SK-N-MC (cell line): ENCODE measurements around the gene ZNF527.
"Not testable (repeated sequence)": the region's sequence is repeated elsewhere in the genome, so short reads cannot be mapped to it uniquely, and the experiment has no call there.

ENCODE experiments used
- DNase-seq: peaks from one replicate; pipeline ENCODE4 v3.0.0-alpha.2; 2011; ENCODE audit warnings: low read depth, low spot score
- H3K27ac ChIP-seq: fragments of 200-600 bp; sonication (generic); 2 replicates; pipeline ENCODE4 v1.5.1; 2016; ENCODE audit warnings: mixed run types
- H3K36me3 ChIP-seq: fragments of 200-600 bp; sonication (generic); 2 replicates; pipeline ENCODE4 v1.6.1; 2017; ENCODE audit warnings: antibody characterized with exemption, low read length, mixed read lengths; ENCODE audit not compliant: insufficient read depth
- H3K4me3 ChIP-seq: fragments of 200-600 bp; sonication (generic); 2 replicates; pipeline ENCODE4 v1.5.1; 2016
- H3K9ac ChIP-seq: fragments of 200-600 bp; sonication (generic); 2 replicates; pipeline ENCODE4 v1.8.0; 2017; ENCODE audit warnings: mixed run types, mixed read lengths; ENCODE audit not compliant: insufficient read length
- H3K9me3 ChIP-seq: fragments of 200-600 bp; sonication (generic); 2 replicates; pipeline ENCODE4 v1.6.1; 2017; ENCODE audit warnings: low read depth, mild to moderate bottlenecking, antibody characterized with exemption, low read length, moderate library complexity, mixed read lengths
- EZH2 ChIP-seq: fragments of 200-600 bp; sonication (generic); IDR thresholded peaks from one replicate; pipeline ENCODE4 v1.6.1; 2017; ENCODE audit warnings: antibody characterized with exemption
- FOXP2 ChIP-seq: optimal IDR thresholded peaks from 2 replicates; pipeline ENCODE3; 2011; ENCODE audit warnings: mild to moderate bottlenecking, moderate library complexity; ENCODE audit not compliant: insufficient read depth; ENCODE audit errors: extremely low read length, control extremely low read depth
- POLR2AphosphoS5 ChIP-seq: IDR thresholded peaks from 2 replicates; pipeline ENCODE4 v1.6.1; 2012; ENCODE audit warnings: mild to moderate bottlenecking, low read depth, low read length, borderline replicate concordance

ZNF527 gene

GRCh38 chr19:37353968-37354367, 16.9 kb upstream of the ZNF527 start:
- Histone ChIP-seq H3K9ac (no peak overlapping the region), H3K4me3 (no peak overlapping the region), H3K36me3 (peaks cover 80% of the 10 kb centered on the region), H3K27ac (no peak overlapping the region), H3K9me3 (peaks cover 4% of the 10 kb centered on the region; the same call in 1 of the 2 replicates)
- no peak for DNase-seq
- TF ChIP-seq FOXP2 (no peak), EZH2 (no peak), POLR2AphosphoS5 (no peak)

GRCh38 chr19:37355901-37356300, 15.0 kb upstream of the ZNF527 start:
- Histone ChIP-seq H3K27ac (no peak overlapping the region), H3K4me3 (no peak overlapping the region), H3K9me3 (peaks cover 11% of the 10 kb centered on the region), H3K36me3 (peaks cover 85% of the 10 kb centered on the region), H3K9ac (no peak overlapping the region)
- TF ChIP-seq EZH2 (no peak), POLR2AphosphoS5 (no peak), FOXP2 (no peak)
- DNase-seq: no peak

- DNase-seq: no peak
- no peak for TF ChIP-seq EZH2
- TF ChIP-seq POLR2AphosphoS5: no peak
- TF ChIP-seq FOXP2: no peak
- Histone ChIP-seq H3K9ac (no peak overlapping the region), H3K4me3 (no peak overlapping the region), H3K27ac (no peak overlapping the region), H3K9me3 (peaks cover 18% of the 10 kb centered on the region), H3K36me3 (peaks cover 64% of the 10 kb centered on the region)
Measured at GRCh38 chr19:37361994-37362393, 8.9 kb upstream of the ZNF527 start.

GRCh38 chr19:37362733-37363132, 8.2 kb upstream of the ZNF527 start:
- no peak for DNase-seq
- H3K4me3 ChIP-seq: no peak overlapping the region
- TF ChIP-seq POLR2AphosphoS5 (no peak), EZH2 (no peak), FOXP2 (no peak)

GRCh38 chr19:37370386-37370879, 466 bp upstream of the ZNF527 start:
- Histone ChIP-seq H3K9ac (peak overlapping the region; percentile 82), H3K4me3 (peak overlapping the region; percentile 84), H3K27ac (peak overlapping the region; percentile 67; the same call in 1 of the 2 replicates), H3K36me3 (peaks cover 17% of the 10 kb centered on the region)
- DNase-seq, H3K9me3 ChIP-seq: not testable (repeated sequence)

More at GRCh38 chr19:37362733-37363132, 8.2 kb upstream of the ZNF527 start:
- Histone ChIP-seq H3K9ac (no peak overlapping the region), H3K36me3 (peaks cover 57% of the 10 kb centered on the region), H3K27ac (no peak overlapping the region), H3K9me3 (peaks cover 16% of the 10 kb centered on the region)

- H3K9me3 ChIP-seq: peaks cover 18% of the 10 kb centered on the region
- H3K27ac ChIP-seq: no peak overlapping the region
- no peak for DNase-seq
- no peak overlapping the region for H3K4me3 ChIP-seq
- TF ChIP-seq POLR2AphosphoS5 (no peak), FOXP2 (no peak)
- no peak overlapping the region for H3K9ac ChIP-seq
- H3K36me3 ChIP-seq: peaks cover 51% of the 10 kb centered on the region
Measured at GRCh38 chr19:37389234-37389633, 18.3 kb downstream of the ZNF527 start.

- DNase-seq, H3K9ac ChIP-seq, H3K4me3 ChIP-seq, H3K27ac ChIP-seq: not testable (repeated sequence)
- H3K9me3 ChIP-seq: peaks cover 16% of the 10 kb centered on the region
- H3K36me3 ChIP-seq: peaks cover 32% of the 10 kb centered on the region
Measured at GRCh38 chr19:37391399-37391798, 20.5 kb downstream of the ZNF527 start.

- Histone ChIP-seq H3K9me3 (no peaks in the 10 kb centered on the region), H3K4me3 (no peak overlapping the region), H3K36me3 (no peaks in the 10 kb centered on the region), H3K27ac (no peak overlapping the region), H3K9ac (no peak overlapping the region)
- DNase-seq: no peak
- no peak for TF ChIP-seq FOXP2
- no peak for TF ChIP-seq EZH2
- TF ChIP-seq POLR2AphosphoS5: no peak
Measured at GRCh38 chr19:37401078-37401477, 30.2 kb downstream of the ZNF527 start.

- Histone ChIP-seq H3K27ac (no peak overlapping the region), H3K4me3 (no peak overlapping the region), H3K9ac (no peak overlapping the region), H3K9me3 (no peaks in the 10 kb centered on the region), H3K36me3 (no peaks in the 10 kb centered on the region)
- TF ChIP-seq EZH2 (no peak), FOXP2 (no peak), POLR2AphosphoS5 (no peak)
- DNase-seq: no peak
Measured at GRCh38 chr19:37403403-37403802, 32.5 kb downstream of the ZNF527 start.

GRCh38 chr19:37406140-37406846, 35.4 kb downstream of the ZNF527 start:
- not testable (repeated sequence) for H3K9me3 ChIP-seq, H3K27ac ChIP-seq, H3K36me3 ChIP-seq, H3K4me3 ChIP-seq, DNase-seq, H3K9ac ChIP-seq
